Lower leg skin (tissue), 3 donors: ENCODE results near the gene LENEP.

Source experiments
- CTCF ChIP-seq, 3 donors: fragments of 450-650 bp; IDR thresholded peaks; one replicate each; pipeline ENCODE4 v1.5.1; 2016; ENCODE audit warnings: antibody characterized with exemption in 3 of 3, mild to moderate bottlenecking in 3 of 3, moderate library complexity in 2 of 3
- POLR2A ChIP-seq, 2 donors: fragments of 450-650 bp; IDR thresholded peaks; one replicate each; pipeline ENCODE4 v1.6.1; 2016 to 2017; ENCODE audit warnings: antibody characterized with exemption in 2 of 2, mild to moderate bottlenecking in 1 of 2, moderate library complexity in 1 of 2

- TF ChIP-seq POLR2A (IDR thresholded peaks at IDR 0.05) (no peak), CTCF (IDR thresholded peaks at IDR 0.05) (no peak)
Observed at GRCh38 chr1:154992721-154993571, 440 bp upstream of the LENEP start.
